ENCODE measurements around the gene HRH1. TPM values are rescaled to one million over a fixed set of nuclear protein-coding genes. Genes with fewer than 3 reads are reported as not detected.
"Not testable (repeated sequence)": the region's sequence is repeated elsewhere in the genome, so short reads cannot be mapped to it uniquely, and the experiment has no call there.

Gene HRH1
- total and polyA plus RNA-seq, 5 donors: 0.43 to 1.8 (median 1.3) TPM

GRCh38 chr3:11245827-11246662 lies 91.8 kb downstream of the HRH1 start:
- intact Hi-C loops (cut with DNase I): no loop called here
- H3K4me1 ChIP-seq (ENCODE audit: control insufficient read depth, insufficient read depth, low read length): no peaks in the 10 kb centered on the region
- H3K27me3 ChIP-seq (ENCODE audit: control insufficient read depth, insufficient read depth): no peaks in the 10 kb centered on the region
- H3K4me3 ChIP-seq (ENCODE audit: low read length): no peak overlapping the region
- DNase-seq: no peak
- no peaks in the 10 kb centered on the region for H3K9me3 ChIP-seq (ENCODE audit: control insufficient read depth, low read length)
- WGBS: 88% methylated on average over 6 of the region's 6 CpGs
- no peak overlapping the region for H3K27ac ChIP-seq (ENCODE audit: low read length)
- ATAC-seq: no peak

- H3K9me3 ChIP-seq (ENCODE audit: control insufficient read depth, low read length): no peaks in the 10 kb centered on the region
- WGBS: 94% methylated on average over 2 of the region's 2 CpGs
- no peak overlapping the region for H3K27ac ChIP-seq (ENCODE audit: low read length)
- intact Hi-C loops (cut with DNase I): no loop called here
- no peaks in the 10 kb centered on the region for H3K27me3 ChIP-seq (ENCODE audit: control insufficient read depth, insufficient read depth)
- no peak for ATAC-seq
- H3K4me1 ChIP-seq (ENCODE audit: control insufficient read depth, insufficient read depth, low read length): no peaks in the 10 kb centered on the region
- H3K4me3 ChIP-seq (ENCODE audit: low read length): no peak overlapping the region
- no peak for DNase-seq
These were observed 92.3 kb downstream of the HRH1 start for GRCh38 chr3:11246663-11246970.

GRCh38 chr3:11247362-11247761 lies 93.1 kb downstream of the HRH1 start:
- H3K27me3 ChIP-seq (ENCODE audit: control insufficient read depth, insufficient read depth): no peaks in the 10 kb centered on the region
- ATAC-seq (no peak), DNase-seq (no peak)
- intact Hi-C loops (cut with DNase I): no loop called here
- no peaks in the 10 kb centered on the region for H3K9me3 ChIP-seq (ENCODE audit: control insufficient read depth, low read length)
- no peak overlapping the region for H3K27ac ChIP-seq (ENCODE audit: low read length)
- H3K4me1 ChIP-seq (ENCODE audit: control insufficient read depth, insufficient read depth, low read length): no peaks in the 10 kb centered on the region
- WGBS: 73% methylated on average over 8 of the region's 8 CpGs
- no peak overlapping the region for H3K4me3 ChIP-seq (ENCODE audit: low read length)

GRCh38 chr3:11248596-11248995 lies 94.3 kb downstream of the HRH1 start:
- DNase-seq: no peak
- 91% methylated on average over 6 of the region's 6 CpGs for WGBS
- H3K4me3 ChIP-seq (ENCODE audit: low read length): no peak overlapping the region
- intact Hi-C loops (cut with DNase I): no loop called here
- no peaks in the 10 kb centered on the region for H3K4me1 ChIP-seq (ENCODE audit: control insufficient read depth, insufficient read depth, low read length)
- no peaks in the 10 kb centered on the region for H3K27me3 ChIP-seq (ENCODE audit: control insufficient read depth, insufficient read depth)
- ATAC-seq: no peak
- no peak overlapping the region for H3K27ac ChIP-seq (ENCODE audit: low read length)
- no peaks in the 10 kb centered on the region for H3K9me3 ChIP-seq (ENCODE audit: control insufficient read depth, low read length)

- H3K4me1 ChIP-seq (ENCODE audit: control insufficient read depth, insufficient read depth, low read length): no peaks in the 10 kb centered on the region
- no peaks in the 10 kb centered on the region for H3K27me3 ChIP-seq (ENCODE audit: control insufficient read depth, insufficient read depth)
- H3K27ac ChIP-seq (ENCODE audit: low read length): no peak overlapping the region
- DNase-seq (no peak), ATAC-seq (no peak)
- no peaks in the 10 kb centered on the region for H3K9me3 ChIP-seq (ENCODE audit: control insufficient read depth, low read length)
- 78% methylated on average over 10 of the region's 10 CpGs for WGBS
- intact Hi-C loops (cut with DNase I): no loop called here
- no peak overlapping the region for H3K4me3 ChIP-seq (ENCODE audit: low read length)
These were observed 96.9 kb downstream of the HRH1 start for GRCh38 chr3:11250902-11251806.

GRCh38 chr3:11251807-11252176 lies 97.5 kb downstream of the HRH1 start:
- 74% methylated on average over 6 of the region's 6 CpGs for WGBS
- no peak for DNase-seq
- H3K4me1 ChIP-seq (ENCODE audit: control insufficient read depth, insufficient read depth, low read length): no peaks in the 10 kb centered on the region
- no peak overlapping the region for H3K27ac ChIP-seq (ENCODE audit: low read length)
- no peaks in the 10 kb centered on the region for H3K9me3 ChIP-seq (ENCODE audit: control insufficient read depth, low read length)
- H3K4me3 ChIP-seq (ENCODE audit: low read length): no peak overlapping the region
- no peak for ATAC-seq
- intact Hi-C loops (cut with DNase I): no loop called here
- H3K27me3 ChIP-seq (ENCODE audit: control insufficient read depth, insufficient read depth): no peaks in the 10 kb centered on the region

- Histone ChIP-seq H3K4me3 (ENCODE audit: low read length) (no peak overlapping the region), H3K4me1 (ENCODE audit: control insufficient read depth, insufficient read depth, low read length) (no peaks in the 10 kb centered on the region), H3K27me3 (ENCODE audit: control insufficient read depth, insufficient read depth) (no peaks in the 10 kb centered on the region), H3K27ac (ENCODE audit: low read length) (no peak overlapping the region), H3K9me3 (ENCODE audit: control insufficient read depth, low read length) (no peaks in the 10 kb centered on the region)
- WGBS: 91% methylated on average over 6 of the region's 6 CpGs
- no peak for DNase-seq
- intact Hi-C loops (cut with DNase I): no loop called here
- ATAC-seq: no peak
These were observed 100.6 kb downstream of the HRH1 start for GRCh38 chr3:11254876-11255275.

- H3K27ac ChIP-seq (ENCODE audit: low read length); intact Hi-C loops (cut with DNase I); ATAC-seq: not testable (repeated sequence)
These were observed 101.2 kb downstream of the HRH1 start for GRCh38 chr3:11255537-11255936.

GRCh38 chr3:11258958-11259357 lies 104.7 kb downstream of the HRH1 start:
- Histone ChIP-seq H3K9me3 (ENCODE audit: control insufficient read depth, low read length) (no peaks in the 10 kb centered on the region), H3K4me3 (ENCODE audit: low read length) (no peak overlapping the region), H3K4me1 (ENCODE audit: control insufficient read depth, insufficient read depth, low read length) (no peaks in the 10 kb centered on the region), H3K27me3 (ENCODE audit: control insufficient read depth, insufficient read depth) (no peaks in the 10 kb centered on the region), H3K27ac (ENCODE audit: low read length) (no peak overlapping the region)
- DNase-seq (no peak), ATAC-seq (no peak)
- whole genome bisulfite sequencing: 96% methylated on average over 11 of the region's 11 CpGs
- intact Hi-C loops (cut with DNase I): no loop called here

More at GRCh38 chr3:11255537-11255936, 101.2 kb downstream of the HRH1 start:
- H3K4me1 ChIP-seq (ENCODE audit: control insufficient read depth, insufficient read depth, low read length); H3K27me3 ChIP-seq (ENCODE audit: control insufficient read depth, insufficient read depth); H3K9me3 ChIP-seq (ENCODE audit: control insufficient read depth, low read length); H3K4me3 ChIP-seq (ENCODE audit: low read length); DNase-seq: not testable (repeated sequence)
- 54% methylated on average over 5 of the region's 5 CpGs for WGBS

GRCh38 chr3:11260460-11260859 lies 106.2 kb downstream of the HRH1 start:
- DNase-seq (no peak), ATAC-seq (no peak)
- no peaks in the 10 kb centered on the region for H3K4me1 ChIP-seq (ENCODE audit: control insufficient read depth, insufficient read depth, low read length)
- no peak overlapping the region for H3K4me3 ChIP-seq (ENCODE audit: low read length)
- no peak overlapping the region for H3K27ac ChIP-seq (ENCODE audit: low read length)
- H3K27me3 ChIP-seq (ENCODE audit: control insufficient read depth, insufficient read depth): no peaks in the 10 kb centered on the region
- no peaks in the 10 kb centered on the region for H3K9me3 ChIP-seq (ENCODE audit: control insufficient read depth, low read length)
- intact Hi-C loops (cut with DNase I): no loop called here
- WGBS: 87% methylated on average over 3 of the region's 3 CpGs

- WGBS: 85% methylated on average over 9 of the region's 9 CpGs
These were observed 114.7 kb downstream of the HRH1 start for GRCh38 chr3:11269007-11269406.

More at GRCh38 chr3:11269007-11269406, 114.7 kb downstream of the HRH1 start:
- DNase-seq: no peak
- Histone ChIP-seq H3K4me1 (ENCODE audit: control insufficient read depth, insufficient read depth, low read length) (peaks cover 2% of the 10 kb centered on the region), H3K4me3 (ENCODE audit: low read length) (no peak overlapping the region), H3K27me3 (ENCODE audit: control insufficient read depth, insufficient read depth) (no peaks in the 10 kb centered on the region), H3K9me3 (ENCODE audit: control insufficient read depth, low read length) (no peaks in the 10 kb centered on the region), H3K27ac (ENCODE audit: low read length) (no peak overlapping the region)
- ATAC-seq: no peak
- intact Hi-C loops (cut with DNase I): no loop called here
